Measurements from ENCODE around the gene BAHCC1. TPM values are rescaled to one million over a fixed set of nuclear protein-coding genes. Genes with fewer than 3 reads are reported as not detected.

The BAHCC1 gene
- total and polyA plus RNA-seq, 11 donors = 6.0 to 19.6 (median 8.9) TPM

DNA sequence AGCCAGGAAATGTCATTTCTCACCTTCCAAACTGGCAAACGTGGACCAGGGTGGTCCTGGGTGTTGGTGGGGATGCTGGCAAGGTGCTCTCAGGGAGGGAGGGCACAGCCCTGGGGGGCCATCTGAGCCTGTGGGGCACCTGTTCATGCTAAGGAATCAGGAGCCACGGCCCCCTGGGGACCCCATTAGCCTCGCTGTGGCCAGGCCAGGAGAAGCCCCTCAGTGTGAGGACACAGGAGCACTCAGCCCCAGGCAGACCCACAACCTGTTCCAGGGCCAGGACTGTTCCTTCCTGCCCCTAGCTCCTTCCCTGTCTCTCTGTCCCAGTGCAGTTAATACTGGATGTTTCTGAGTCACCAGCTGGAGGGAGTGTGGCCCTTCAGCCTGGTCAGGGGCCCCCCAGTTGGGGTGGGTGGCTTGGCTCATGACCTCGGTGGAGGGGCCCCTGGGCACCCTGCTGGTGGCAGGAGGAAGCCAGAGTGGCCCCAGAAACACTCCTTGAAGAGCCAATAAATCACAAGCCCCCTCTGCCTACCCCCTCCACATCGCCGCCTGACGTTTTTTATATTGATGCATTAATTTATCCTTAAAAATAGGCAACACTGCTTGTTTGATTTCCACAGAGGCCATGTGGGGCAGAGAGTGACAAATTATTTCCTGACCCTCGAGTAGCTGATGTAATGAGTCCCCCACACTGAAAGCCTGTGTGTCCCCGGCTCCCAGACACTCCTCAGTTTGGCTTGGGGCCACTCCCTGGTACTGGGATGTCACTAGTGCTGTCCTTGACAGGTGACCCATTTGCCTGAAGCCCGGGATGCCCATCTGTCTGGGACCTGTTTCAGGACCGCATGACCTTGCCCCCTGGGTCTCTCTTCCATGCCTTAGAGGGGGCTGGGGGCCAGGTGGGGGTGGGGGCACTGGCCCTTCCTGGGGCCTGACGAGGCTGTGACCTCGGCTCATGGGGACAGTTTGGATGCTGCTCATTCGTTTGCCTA, 95.0 kb downstream of the BAHCC1 start:
- Histone ChIP-seq H3K9me3 (no peaks in the 10 kb centered on the region), H3K4me3 (no peak overlapping the region), H3K36me3 (no peaks in the 10 kb centered on the region), H3K27ac (no peak overlapping the region), H3K27me3 (no peaks in the 10 kb centered on the region), H3K4me1 (peaks cover 0 to 27% (median 15%) of the 10 kb centered on the region in 12 donors)
- DNase-seq = no peak
- 69 to 80% (median 73%) methylated on average over 9 to 14 of the region's 14 CpGs for WGBS, 4 donors
- no peak for ATAC-seq
- TF ChIP-seq, protein P1, sequence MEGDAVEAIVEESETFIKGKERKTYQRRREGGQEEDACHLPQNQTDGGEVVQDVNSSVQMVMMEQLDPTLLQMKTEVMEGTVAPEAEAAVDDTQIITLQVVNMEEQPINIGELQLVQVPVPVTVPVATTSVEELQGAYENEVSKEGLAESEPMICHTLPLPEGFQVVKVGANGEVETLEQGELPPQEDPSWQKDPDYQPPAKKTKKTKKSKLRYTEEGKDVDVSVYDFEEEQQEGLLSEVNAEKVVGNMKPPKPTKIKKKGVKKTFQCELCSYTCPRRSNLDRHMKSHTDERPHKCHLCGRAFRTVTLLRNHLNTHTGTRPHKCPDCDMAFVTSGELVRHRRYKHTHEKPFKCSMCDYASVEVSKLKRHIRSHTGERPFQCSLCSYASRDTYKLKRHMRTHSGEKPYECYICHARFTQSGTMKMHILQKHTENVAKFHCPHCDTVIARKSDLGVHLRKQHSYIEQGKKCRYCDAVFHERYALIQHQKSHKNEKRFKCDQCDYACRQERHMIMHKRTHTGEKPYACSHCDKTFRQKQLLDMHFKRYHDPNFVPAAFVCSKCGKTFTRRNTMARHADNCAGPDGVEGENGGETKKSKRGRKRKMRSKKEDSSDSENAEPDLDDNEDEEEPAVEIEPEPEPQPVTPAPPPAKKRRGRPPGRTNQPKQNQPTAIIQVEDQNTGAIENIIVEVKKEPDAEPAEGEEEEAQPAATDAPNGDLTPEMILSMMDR (IDR thresholded peaks at IDR 0.05) = no peak
- no peak for TF ChIP-seq POLR2A (IDR thresholded peaks at IDR 0.05)
- intact Hi-C loops (cut with DNase I) = loop anchor here in 3 of 10 donors (5.0 to 10.0 kb wide), 2 partner anchors 62 to 195 kb away; partner anchors contain the start of genes SLC38A10 (in 2 of the 3) and FAAP100 (in 1 of the 3)

DNA sequence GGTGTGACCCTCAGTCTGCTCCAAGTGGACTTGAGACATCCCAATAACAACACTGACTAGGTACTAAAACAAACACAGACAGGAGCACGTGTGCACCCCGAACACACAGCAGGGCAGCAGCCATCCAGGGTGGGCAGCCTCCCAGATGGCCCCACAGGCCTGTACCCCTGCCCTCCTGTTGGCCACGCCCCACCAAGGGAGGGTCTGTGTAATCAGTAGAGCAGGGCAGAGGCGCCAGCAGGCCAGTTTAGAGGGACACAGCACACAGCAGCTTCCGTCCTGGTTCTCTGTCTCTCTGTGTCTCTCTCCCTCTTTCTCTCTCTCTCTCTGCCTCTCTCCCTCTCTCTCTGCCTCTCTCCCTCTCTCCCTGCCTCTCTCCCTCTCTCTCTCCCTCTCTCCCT, 95.9 kb downstream of the BAHCC1 start:
- Histone ChIP-seq H3K27ac (no peak overlapping the region), H3K4me1 (peaks cover 0 to 26% (median 15%) of the 10 kb centered on the region in 12 donors), H3K4me3 (no peak overlapping the region), H3K9me3 (no peaks in the 10 kb centered on the region), H3K27me3 (no peaks in the 10 kb centered on the region), H3K36me3 (no peaks in the 10 kb centered on the region)
- TF ChIP-seq, protein P1 (IDR thresholded peaks at IDR 0.05) = no peak
- no peak for TF ChIP-seq POLR2A (IDR thresholded peaks at IDR 0.05)
- intact Hi-C loops (cut with DNase I) = no loop called here
- ATAC-seq (no peak), DNase-seq (no peak)
- 55 to 66% (median 55%) methylated on average over 4 to 5 of the region's 5 CpGs for WGBS, 4 donors

DNA sequence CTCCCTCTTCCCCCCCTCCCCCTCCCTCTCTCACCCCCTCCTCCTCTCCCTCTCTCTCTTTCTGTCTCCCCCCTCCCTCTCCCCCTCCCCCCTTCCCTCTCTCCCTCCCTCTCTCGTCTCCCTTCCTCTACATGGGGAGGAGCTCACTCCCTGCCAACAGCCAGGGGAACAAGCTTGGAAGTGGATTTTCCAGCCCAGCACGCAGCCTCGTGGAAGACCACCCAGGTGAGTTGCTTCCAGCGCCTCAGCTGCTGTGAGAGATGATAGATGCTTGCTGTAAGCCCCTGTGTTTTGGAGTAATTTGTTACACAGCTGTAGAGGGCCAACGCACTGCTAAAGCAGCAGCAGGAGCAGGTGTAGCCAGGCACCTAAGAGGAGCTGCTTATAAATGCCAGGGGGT, 96.5 kb downstream of the BAHCC1 start:
- 23 to 43% (median 31%) methylated on average over 5 of the region's 5 CpGs for WGBS, 4 donors

DNA sequence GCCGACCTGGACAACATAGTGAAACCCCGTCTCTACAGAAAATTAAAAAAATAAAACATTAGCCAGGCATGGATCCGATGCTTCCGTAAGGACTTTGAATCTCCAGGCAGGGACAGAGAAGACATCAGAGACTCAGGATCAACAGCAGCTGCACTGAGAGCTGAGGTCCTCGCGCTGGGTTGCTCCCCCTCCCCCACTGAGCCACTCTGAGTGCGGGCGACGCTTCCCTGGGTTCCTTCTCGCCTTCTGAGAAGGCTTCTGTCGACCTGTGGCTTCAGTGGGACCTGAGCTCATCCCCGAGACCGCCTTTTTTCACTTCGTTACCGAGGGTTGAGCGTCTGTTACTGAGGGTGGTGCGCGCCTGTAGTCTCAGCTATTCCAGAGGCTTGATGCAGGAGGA, 96.9 kb downstream of the BAHCC1 start:
- intact Hi-C loops (cut with DNase I) = no loop called here
- H3K4me3 ChIP-seq = no peak overlapping the region
- DNase-seq (no peak), ATAC-seq (no peak)
- no peaks in the 10 kb centered on the region for H3K27me3 ChIP-seq
- H3K9me3 ChIP-seq = no peaks in the 10 kb centered on the region
- TF ChIP-seq, protein P1 (IDR thresholded peaks at IDR 0.05) = no peak
- 62 to 72% (median 64%) methylated on average over 18 of the region's 18 CpGs for WGBS, 4 donors
- H3K4me1 ChIP-seq = peaks cover 0 to 26% (median 13%) of the 10 kb centered on the region in 12 donors
- no peak overlapping the region for H3K27ac ChIP-seq
- no peaks in the 10 kb centered on the region for H3K36me3 ChIP-seq

More for the DNA sequence above, 96.5 kb downstream of the BAHCC1 start:
- intact Hi-C loops (cut with DNase I) = no loop called here
- Histone ChIP-seq H3K36me3 (no peaks in the 10 kb centered on the region), H3K4me3 (no peak overlapping the region), H3K9me3 (no peaks in the 10 kb centered on the region), H3K27me3 (no peaks in the 10 kb centered on the region), H3K4me1 (peaks cover 0 to 26% (median 15%) of the 10 kb centered on the region in 12 donors), H3K27ac (no peak overlapping the region)
- TF ChIP-seq, protein P1 (IDR thresholded peaks at IDR 0.05) = no peak
- TF ChIP-seq POLR2A (IDR thresholded peaks at IDR 0.05) = no peak
- ATAC-seq = no peak
- no peak for DNase-seq
